ENCODE data around the gene LYRM9.
"Not testable (repeated sequence)": the region's sequence is repeated elsewhere in the genome, so short reads cannot be mapped to it uniquely, and the experiment has no call there.

Gene LYRM9

GRCh38 chr17:27892866-27893769 lies at the start of gene LYRM9:
TSS of gene LYRM9 (minus strand) at chr17:27893365. CDS start at chr17:27882694, 10,671 bp downstream.
- peak; percentile 90 for DNase-seq (ENCODE audit: low spot score)

- no peak for DNase-seq (ENCODE audit: low spot score)
Observed at GRCh38 chr17:27940503-27941428, 47.6 kb upstream of the LYRM9 start.

GRCh38 chr17:27939474-27940465 lies 46.6 kb upstream of the LYRM9 start:
- DNase-seq (ENCODE audit: low spot score): no peak

- no peak for DNase-seq (ENCODE audit: low spot score)
Observed at GRCh38 chr17:27938864-27939263, 45.7 kb upstream of the LYRM9 start.

GRCh38 chr17:27938241-27938640 lies 45.1 kb upstream of the LYRM9 start:
- no peak for DNase-seq (ENCODE audit: low spot score)

GRCh38 chr17:27937025-27937546 lies 43.9 kb upstream of the LYRM9 start:
- no peak for DNase-seq (ENCODE audit: low spot score)

GRCh38 chr17:27930000-27930399 lies 36.8 kb upstream of the LYRM9 start:
- no peak for DNase-seq (ENCODE audit: low spot score)

- no peak for DNase-seq (ENCODE audit: low spot score)
Observed at GRCh38 chr17:27928587-27928986, 35.4 kb upstream of the LYRM9 start.

- DNase-seq (ENCODE audit: low spot score): no peak
Observed at GRCh38 chr17:27927781-27928180, 34.6 kb upstream of the LYRM9 start.

- DNase-seq (ENCODE audit: low spot score): no peak
Observed at GRCh38 chr17:27921599-27921998, 28.4 kb upstream of the LYRM9 start.

- DNase-seq (ENCODE audit: low spot score): no peak
Observed at GRCh38 chr17:27921077-27921476, 27.9 kb upstream of the LYRM9 start.

GRCh38 chr17:27920569-27920968 lies 27.4 kb upstream of the LYRM9 start:
- DNase-seq (ENCODE audit: low spot score): no peak

GRCh38 chr17:27919079-27919478 lies 25.9 kb upstream of the LYRM9 start:
- DNase-seq (ENCODE audit: low spot score): no peak

- DNase-seq (ENCODE audit: low spot score): no peak
Observed at GRCh38 chr17:27918498-27918897, 25.3 kb upstream of the LYRM9 start.

- DNase-seq (ENCODE audit: low spot score): no peak
Observed at GRCh38 chr17:27917000-27917399, 23.8 kb upstream of the LYRM9 start.

- no peak for DNase-seq (ENCODE audit: low spot score)
Observed at GRCh38 chr17:27915709-27916108, 22.5 kb upstream of the LYRM9 start.

GRCh38 chr17:27914382-27914781 lies 21.2 kb upstream of the LYRM9 start:
- DNase-seq (ENCODE audit: low spot score): no peak

GRCh38 chr17:27912964-27913363 lies 19.8 kb upstream of the LYRM9 start:
- DNase-seq (ENCODE audit: low spot score): peak; percentile 24

GRCh38 chr17:27912299-27912698 lies 19.1 kb upstream of the LYRM9 start:
- DNase-seq (ENCODE audit: low spot score): not testable (repeated sequence)

- DNase-seq (ENCODE audit: low spot score): no peak
Observed at GRCh38 chr17:27907976-27908558, 14.9 kb upstream of the LYRM9 start.

- DNase-seq (ENCODE audit: low spot score): no peak
Observed at GRCh38 chr17:27906623-27907022, 13.5 kb upstream of the LYRM9 start.

All from kidney tubule cell (primary cell).